Breast epithelium (tissue), 4 donors: ENCODE data around the gene LRRC4C. TPM values are rescaled to one million over a fixed set of nuclear protein-coding genes. Genes with fewer than 3 reads are reported as not detected.

ENCODE experiments used
- DNase-seq, 2 donors: peaks; one replicate each; pipeline ENCODE4 v3.0.0-alpha.2; 2019; ENCODE audit warnings: low spot score in 2 of 2
- H3K27ac ChIP-seq, 2 donors: fragments of 200-600 bp; sonication (generic) in 1 of 2; one replicate each; pipeline ENCODE4 v1.5.1; 2016 to 2019; ENCODE audit warnings: mild to moderate bottlenecking in 1 of 2
- H3K27me3 ChIP-seq, 2 donors: fragments of 200-600 bp; sonication (generic) in 1 of 2; one replicate each; pipeline versions ENCODE4 v1.5.1 to v1.6.0; 2017 to 2019; ENCODE audit warnings: control low read depth in 1 of 2, mild to moderate bottlenecking in 1 of 2
- H3K36me3 ChIP-seq: fragments of 200-600 bp; one replicate; pipeline ENCODE4 v1.5.1; 2019
- H3K4me1 ChIP-seq, 2 donors: fragments of 200-600 bp; sonication (generic); one replicate each; pipeline ENCODE4 v1.5.1; 2016 to 2019; ENCODE audit warnings: control low read depth in 1 of 2
- H3K4me3 ChIP-seq, 3 donors: fragments of 200-600 bp; sonication (generic); 1 replicate in 2 of 3; 2 replicates in 1 of 3; pipeline ENCODE4 v1.5.1; 2016 to 2019; ENCODE audit warnings: mild to moderate bottlenecking in 3 of 3, moderate library complexity in 2 of 3
- H3K9me3 ChIP-seq, 2 donors: fragments of 200-600 bp; sonication (generic) in 1 of 2; one replicate each; pipeline ENCODE4 v1.5.1; 2016 to 2019; ENCODE audit warnings: control low read depth in 1 of 2
- CTCF ChIP-seq, 3 donors: fragments of 450-650 bp; IDR thresholded peaks; one replicate each; pipeline ENCODE4 v1.5.1; 2016 to 2017; ENCODE audit warnings: antibody characterized with exemption in 3 of 3, mild to moderate bottlenecking in 3 of 3, moderate library complexity in 3 of 3
- POLR2A ChIP-seq: fragments of 450-650 bp; IDR thresholded peaks from one replicate; pipeline ENCODE4 v1.6.1; 2016; ENCODE audit warnings: antibody characterized with exemption, mild to moderate bottlenecking, moderate library complexity
- POLR2AphosphoS5 ChIP-seq, 3 donors: sonication (generic); formaldehyde crosslinking; IDR thresholded peaks; one replicate each; pipeline ENCODE4 v1.6.1; 2017; ENCODE audit warnings: antibody characterized with exemption in 3 of 3
- intact Hi-C: fragments of 100-400 bp; cut with DNase I; formaldehyde crosslinking; loops from one replicate; pipeline ENCODE4 v1.15.1; 2023; ENCODE audit warnings: low total_unique reads
- total RNA-seq, 3 donors: library from RNA; depleted of rRNA; stranded (reverse); fragments of >200 nt; gene quantifications; one replicate each; pipeline ENCODE4 v1.1.0, GENCODE V29; 2016

LRRC4C gene
- total RNA-seq, 3 donors from 2014 or later, result 2.9 to 15.4 (median 6.6) TPM

- Histone ChIP-seq H3K36me3 (no peaks in the 10 kb centered on the region), H3K27me3 (no peaks in the 10 kb centered on the region), H3K4me1 (no peaks in the 10 kb centered on the region), H3K4me3 (no peak overlapping the region), H3K27ac (no peak overlapping the region), H3K9me3 (peaks cover 8 to 9% of the 10 kb centered on the region in 2 donors)
- DNase-seq, result no peak
- intact Hi-C loops, result no loop called here
- TF ChIP-seq CTCF (IDR thresholded peaks at IDR 0.05) (no peak), POLR2AphosphoS5 (IDR thresholded peaks at IDR 0.05) (no peak), POLR2A (no peak)
Measured at GRCh38 chr11:40100781-40101180, 1358.7 kb downstream of the LRRC4C start.

GRCh38 chr11:40100162-40100553 lies 1359.3 kb downstream of the LRRC4C start:
- Histone ChIP-seq H3K27me3 (no peaks in the 10 kb centered on the region), H3K36me3 (no peaks in the 10 kb centered on the region), H3K4me1 (no peaks in the 10 kb centered on the region), H3K9me3 (peaks cover 8 to 9% of the 10 kb centered on the region in 2 donors), H3K27ac (no peak overlapping the region), H3K4me3 (no peak overlapping the region)
- DNase-seq, result no peak
- TF ChIP-seq POLR2A, result no peak
- TF ChIP-seq CTCF (IDR thresholded peaks at IDR 0.05), result no peak
- no peak for TF ChIP-seq POLR2AphosphoS5 (IDR thresholded peaks at IDR 0.05)
- intact Hi-C loops, result no loop called here

GRCh38 chr11:40099426-40100161 lies 1359.9 kb downstream of the LRRC4C start:
- intact Hi-C loops, result no loop called here
- Histone ChIP-seq H3K9me3 (peaks cover 8 to 9% of the 10 kb centered on the region in 2 donors), H3K27me3 (no peaks in the 10 kb centered on the region), H3K27ac (no peak overlapping the region), H3K4me1 (no peaks in the 10 kb centered on the region), H3K36me3 (no peaks in the 10 kb centered on the region), H3K4me3 (no peak overlapping the region)
- DNase-seq, result no peak
- TF ChIP-seq POLR2A, result no peak
- no peak for TF ChIP-seq CTCF (IDR thresholded peaks at IDR 0.05)
- no peak for TF ChIP-seq POLR2AphosphoS5 (IDR thresholded peaks at IDR 0.05)

GRCh38 chr11:40095446-40095845 lies 1364.0 kb downstream of the LRRC4C start:
- H3K9me3 ChIP-seq, result no peaks in the 10 kb centered on the region
- H3K36me3 ChIP-seq, result no peaks in the 10 kb centered on the region
- no peak for DNase-seq
- H3K4me1 ChIP-seq, result no peaks in the 10 kb centered on the region
- H3K4me3 ChIP-seq, result no peak overlapping the region
- no peaks in the 10 kb centered on the region for H3K27me3 ChIP-seq
- intact Hi-C loops, result no loop called here
- TF ChIP-seq CTCF (IDR thresholded peaks at IDR 0.05) (no peak), POLR2AphosphoS5 (IDR thresholded peaks at IDR 0.05) (no peak), POLR2A (no peak)
- no peak overlapping the region for H3K27ac ChIP-seq

- Histone ChIP-seq H3K27ac (no peak overlapping the region), H3K27me3 (no peaks in the 10 kb centered on the region), H3K4me1 (no peaks in the 10 kb centered on the region), H3K4me3 (no peak overlapping the region), H3K36me3 (no peaks in the 10 kb centered on the region), H3K9me3 (no peaks in the 10 kb centered on the region)
- intact Hi-C loops, result no loop called here
- TF ChIP-seq CTCF (IDR thresholded peaks at IDR 0.05), result no peak
- TF ChIP-seq POLR2AphosphoS5 (IDR thresholded peaks at IDR 0.05), result no peak
- no peak for TF ChIP-seq POLR2A
- DNase-seq, result no peak
Measured at GRCh38 chr11:40094954-40095353, 1364.5 kb downstream of the LRRC4C start.
